ENCODE measurements around the gene LPP.

GRCh38 chr3:188807006-188807405 is 653.0 kb downstream of the LPP start:
- TF ChIP-seq CTCF (IDR thresholded peaks at IDR 0.05; ENCODE audit: low read length) (no peak), EZH2 (IDR thresholded peaks at IDR 0.05; ENCODE audit: borderline replicate concordance, low read length) (no peak)
